CD4-positive, alpha-beta memory T cell (primary cell): ENCODE data around the gene APBA2. TPM values are rescaled to one million over a fixed set of nuclear protein-coding genes. Genes with fewer than 3 reads are reported as not detected.

Source experiments
- CTCF ChIA-PET: fragments of 350-600 bp; sonication (Branson Sonifier 250); formaldehyde crosslinking; loops from one replicate; lab custom pipeline; 2021; ENCODE audit warnings: inconsistent platforms; ENCODE audit not compliant: partially characterized antibody; lab: Charles Lee
- POLR2A ChIA-PET: fragments of 350-600 bp; sonication (Branson Sonifier 250); formaldehyde crosslinking; loops from one replicate; lab custom pipeline; 2021; ENCODE audit not compliant: partially characterized antibody; lab: Charles Lee
- DNase-seq, 5 donors: peaks; one replicate each; pipeline versions ENCODE4 v3.0.0 to v3.0.0-alpha.2; 2020 to 2022; ENCODE audit warnings: mixed read lengths in 1 of 5
- H3K27ac ChIP-seq: one replicate; pipeline ENCODE4 v1.7.0; 2013; ENCODE audit warnings: low read depth, low read length
- H3K27me3 ChIP-seq: 2 replicates; pipeline ENCODE4 v1.7.0; 2013; ENCODE audit warnings: mild to moderate bottlenecking, low read length, moderate library complexity; ENCODE audit not compliant: insufficient read depth
- H3K36me3 ChIP-seq: 2 replicates; pipeline ENCODE4 v1.7.0; 2013; ENCODE audit warnings: mild to moderate bottlenecking, low read length, moderate library complexity; ENCODE audit not compliant: insufficient read depth
- H3K4me1 ChIP-seq: 2 replicates; pipeline ENCODE4 v1.7.0; 2013; ENCODE audit warnings: mild to moderate bottlenecking, low read length, moderate library complexity; ENCODE audit not compliant: insufficient read depth
- H3K4me3 ChIP-seq, 2 donors: one replicate each; pipeline ENCODE4 v1.7.0; 2013; ENCODE audit warnings: low read length in 2 of 2, mild to moderate bottlenecking in 1 of 2
- H3K9me3 ChIP-seq, 2 donors: one replicate each; pipeline ENCODE4 v1.7.0; 2013; ENCODE audit warnings: low read length in 2 of 2, control low read depth in 1 of 2; ENCODE audit not compliant: control insufficient read depth in 1 of 2
- H3K27ac Mint-ChIP-seq, 7 donors: one replicate each; pipeline ENCODE4 v1.8.0; 2020 to 2021; ENCODE audit warnings: mixed read lengths in 7 of 7, mild to moderate bottlenecking in 6 of 7, inconsistent platforms in 3 of 7, moderate library complexity in 3 of 7
- H3K27me3 Mint-ChIP-seq, 2 donors: one replicate each; pipeline ENCODE4 v1.8.0; 2020 to 2021; ENCODE audit warnings: mixed read lengths in 2 of 2
- H3K36me3 Mint-ChIP-seq, 2 donors: one replicate each; pipeline ENCODE4 v1.8.0; 2020 to 2021; ENCODE audit warnings: mixed read lengths in 2 of 2, inconsistent platforms in 1 of 2, mild to moderate bottlenecking in 1 of 2
- H3K4me1 Mint-ChIP-seq, 4 donors: one replicate each; pipeline ENCODE4 v1.8.0; 2020 to 2021; ENCODE audit warnings: mixed read lengths in 4 of 4, mild to moderate bottlenecking in 1 of 4
- H3K4me3 Mint-ChIP-seq, 8 donors: one replicate each; pipeline ENCODE4 v1.8.0; 2020 to 2021; ENCODE audit warnings: mixed read lengths in 8 of 8, mild to moderate bottlenecking in 7 of 8, moderate library complexity in 6 of 8, inconsistent platforms in 3 of 8
- H3K9me3 Mint-ChIP-seq, 8 donors: one replicate each; pipeline ENCODE4 v1.8.0; 2020 to 2021; ENCODE audit warnings: mixed read lengths in 8 of 8, mild to moderate bottlenecking in 5 of 8, inconsistent platforms in 3 of 8, moderate library complexity in 1 of 8
- intact Hi-C: fragments of 100-400 bp; cut with micrococcal nuclease; formaldehyde crosslinking; loops from one replicate; pipeline ENCODE4 v1.15.1; 2023
- polyA plus RNA-seq, 2 donors: library from polyadenylated mRNA; unstranded; fragments of 300-500 nt; fragmentation: Illumina TruSeq; gene quantifications; one replicate each; pipeline ENCODE4 v1.2.3, GENCODE V29; 2021
- total RNA-seq, 2 experiments: library from RNA; stranded (reverse); gene quantifications; one replicate each; pipeline ENCODE4 v1.2.3, GENCODE V29; 2021

The APBA2 gene
- total and polyA plus RNA-seq, 4 experiments from 2014 or later = 11.1 to 57.3 (median 40.4) TPM

GRCh38 chr15:28948036-28948435, 62.3 kb downstream of the APBA2 start:
- POLR2A ChIA-PET = interaction anchor here (0.6 to 1.9 kb wide), 9 partner anchors 10 to 138 kb away, joined by 3 to 5 read pairs (median 3); no protein-coding TSS in a partner anchor
- no peaks in the 10 kb centered on the region for H3K27me3 Mint-ChIP-seq
- H3K36me3 Mint-ChIP-seq = peaks cover 1 to 19% of the 10 kb centered on the region in 2 donors
- peaks cover 19 to 74% (median 41%) of the 10 kb centered on the region in 4 donors for H3K4me1 Mint-ChIP-seq
- H3K4me3 Mint-ChIP-seq = peak overlapping the region in 7 of 8 donors; percentile 47 to 81 (median 77)
- Histone ChIP-seq H3K27ac (no peak overlapping the region), H3K9me3 (no peaks in the 10 kb centered on the region), H3K27me3 (no peaks in the 10 kb centered on the region), H3K36me3 (no peaks in the 10 kb centered on the region), H3K4me1 (peaks cover 38% of the 10 kb centered on the region), H3K4me3 (peak overlapping the region in 1 of 2 donors; percentile 23)
- H3K9me3 Mint-ChIP-seq = peaks cover 0 to 3% (median 0%) of the 10 kb centered on the region in 8 donors
- intact Hi-C loops = no loop called here
- DNase-seq = no peak
- peak overlapping the region in 6 of 7 donors; percentile 72 to 95 (median 86) for H3K27ac Mint-ChIP-seq
- CTCF ChIA-PET = interaction anchor here (1.2 kb wide), 1 partner anchor 60 kb away, joined by 4 read pairs; no protein-coding TSS in a partner anchor

DNA sequence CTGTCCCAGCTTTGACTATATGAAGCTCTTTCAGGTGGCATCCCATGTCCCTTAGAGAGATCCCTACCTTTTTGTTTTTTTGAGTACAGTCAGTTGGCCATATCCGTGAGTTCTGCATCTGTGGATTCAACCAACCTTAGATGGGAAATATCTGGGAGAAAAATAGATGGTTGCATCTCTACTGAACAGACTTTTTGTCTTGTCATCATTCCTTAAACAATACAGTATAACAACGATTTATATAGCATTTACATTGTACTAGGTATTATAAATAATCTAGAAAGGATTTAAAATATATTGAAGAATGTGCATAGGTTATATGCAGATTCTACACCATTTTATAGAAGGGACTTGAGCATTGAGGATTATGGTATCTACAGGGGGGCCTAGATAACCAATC, 65.1 kb downstream of the APBA2 start:
- CTCF ChIA-PET = interaction anchor here (1.0 to 1.2 kb wide), 3 partner anchors 12 to 23 kb away, joined by 3 read pairs; no protein-coding TSS in a partner anchor
- peaks cover 0 to 3% (median 0%) of the 10 kb centered on the region in 8 donors for H3K9me3 Mint-ChIP-seq

DNA sequence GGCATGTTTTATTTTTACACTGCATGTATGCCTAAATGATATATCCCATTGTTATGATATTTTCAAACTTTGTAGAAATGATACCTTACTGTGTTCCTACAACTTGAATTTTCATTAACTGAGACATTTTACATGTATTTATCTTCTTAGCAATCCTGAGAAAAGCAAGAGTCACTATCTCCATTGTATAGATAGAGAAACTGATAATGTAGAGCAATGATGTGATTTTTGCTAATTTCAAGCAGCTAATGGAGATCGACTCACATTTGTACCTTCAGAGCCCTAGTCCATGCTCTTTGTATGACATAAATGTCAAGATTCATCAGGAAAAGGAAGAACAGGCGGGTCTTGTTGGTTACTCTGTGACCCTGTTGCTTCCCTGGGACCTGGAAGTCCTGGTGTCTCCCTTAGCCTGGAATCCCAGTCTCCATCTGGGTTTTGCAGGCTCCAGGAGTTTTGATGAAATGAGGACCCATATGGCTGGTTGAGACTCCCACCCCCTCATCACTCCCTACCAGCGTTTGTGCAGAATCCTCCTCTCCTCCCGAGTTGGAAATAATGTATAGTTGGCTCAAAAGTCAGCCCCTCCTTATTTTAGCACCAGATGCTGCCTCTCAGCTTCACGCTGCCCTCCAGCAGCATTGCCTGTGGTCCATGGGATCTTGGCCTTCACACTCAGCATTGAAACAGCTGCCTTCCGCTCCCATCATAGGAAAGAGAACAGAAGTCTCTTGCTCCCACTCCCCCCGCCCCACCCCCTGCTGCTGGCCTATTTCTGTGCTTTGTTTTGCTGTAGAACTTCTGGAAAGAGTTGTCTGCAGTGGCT, 67.1 kb downstream of the APBA2 start:
- Mint-ChIP-seq H3K4me1 (peaks cover 39 to 73% (median 52%) of the 10 kb centered on the region in 4 donors), H3K27ac (peak overlapping the region in 1 of 7 donors; percentile 32), H3K36me3 (no peaks in the 10 kb centered on the region), H3K4me3 (no peak overlapping the region), H3K9me3 (peaks cover 0 to 3% (median 0%) of the 10 kb centered on the region in 8 donors), H3K27me3 (no peaks in the 10 kb centered on the region)
- Histone ChIP-seq H3K36me3 (no peaks in the 10 kb centered on the region), H3K4me1 (peaks cover 50% of the 10 kb centered on the region), H3K4me3 (no peak overlapping the region), H3K27me3 (no peaks in the 10 kb centered on the region), H3K9me3 (no peaks in the 10 kb centered on the region), H3K27ac (no peak overlapping the region)
- intact Hi-C loops = no loop called here
- POLR2A ChIA-PET = interaction anchor here (1.4 kb wide), 1 partner anchor 63 kb away, joined by 4 read pairs; no protein-coding TSS in a partner anchor
- CTCF ChIA-PET = no interaction called here
- no peak for DNase-seq

More for the DNA sequence above, 65.1 kb downstream of the APBA2 start:
- Histone ChIP-seq H3K36me3 (no peaks in the 10 kb centered on the region), H3K4me3 (no peak overlapping the region), H3K27me3 (no peaks in the 10 kb centered on the region), H3K4me1 (peaks cover 65% of the 10 kb centered on the region), H3K9me3 (no peaks in the 10 kb centered on the region), H3K27ac (no peak overlapping the region)
- peaks cover 42 to 81% (median 56%) of the 10 kb centered on the region in 4 donors for H3K4me1 Mint-ChIP-seq
- DNase-seq = no peak
- POLR2A ChIA-PET = interaction anchor here (1.3 kb wide), 1 partner anchor 12 kb away, joined by 5 read pairs; no protein-coding TSS in a partner anchor
- H3K36me3 Mint-ChIP-seq = peaks cover 0 to 4% of the 10 kb centered on the region in 2 donors
- intact Hi-C loops = no loop called here
- peak overlapping the region in 1 of 7 donors; percentile 3 for H3K27ac Mint-ChIP-seq
- H3K27me3 Mint-ChIP-seq = no peaks in the 10 kb centered on the region
- no peak overlapping the region for H3K4me3 Mint-ChIP-seq

DNA sequence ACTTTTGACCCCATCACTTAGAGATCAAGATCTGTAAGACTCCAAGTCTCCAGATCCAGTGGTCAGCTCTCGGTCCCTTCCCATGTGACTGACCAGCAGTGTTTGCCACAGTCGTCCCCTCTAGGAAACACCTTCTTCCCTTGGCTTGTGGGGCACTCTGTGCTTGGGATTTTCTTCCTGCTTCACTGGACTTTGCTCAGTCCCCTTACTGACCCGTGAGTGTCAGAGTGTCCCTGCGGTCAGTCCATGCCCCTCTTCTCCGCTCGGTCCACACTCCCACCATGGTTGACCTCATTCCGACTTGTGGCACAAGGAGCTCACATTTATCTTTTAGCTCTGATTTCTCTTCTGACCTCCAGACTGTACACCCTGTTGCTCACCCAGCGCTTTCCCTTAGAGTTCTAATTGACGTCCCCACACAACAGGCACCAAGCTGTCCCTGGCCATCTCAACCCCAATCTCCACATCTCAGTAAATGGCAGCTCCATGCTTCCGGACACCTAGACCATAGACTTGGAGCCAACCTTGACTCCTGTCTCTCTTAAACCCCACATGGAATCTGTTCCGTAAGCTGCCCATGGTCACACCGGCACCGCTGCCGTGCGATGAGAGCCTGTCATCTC, 67.9 kb downstream of the APBA2 start:
- peaks cover 42% of the 10 kb centered on the region for H3K4me1 ChIP-seq
- H3K27me3 ChIP-seq = no peaks in the 10 kb centered on the region
- no peak overlapping the region for H3K27ac ChIP-seq
- H3K36me3 Mint-ChIP-seq = no peaks in the 10 kb centered on the region
- no peak for DNase-seq
- H3K36me3 ChIP-seq = no peaks in the 10 kb centered on the region
- peaks cover 32 to 69% (median 45%) of the 10 kb centered on the region in 4 donors for H3K4me1 Mint-ChIP-seq
- CTCF ChIA-PET = interaction anchor here (0.9 to 1.4 kb wide), 3 partner anchors 18 to 21 kb away, joined by 3 to 4 read pairs (median 3); no protein-coding TSS in a partner anchor
- no peaks in the 10 kb centered on the region for H3K27me3 Mint-ChIP-seq
- no peak overlapping the region for H3K4me3 ChIP-seq
- peak overlapping the region in 2 of 8 donors; percentile 31 to 48 for H3K4me3 Mint-ChIP-seq
- peak overlapping the region in 5 of 7 donors; percentile 14 to 38 (median 24) for H3K27ac Mint-ChIP-seq
- H3K9me3 ChIP-seq = no peaks in the 10 kb centered on the region
- POLR2A ChIA-PET = interaction anchor here (1.4 kb wide), 1 partner anchor 63 kb away, joined by 4 read pairs; no protein-coding TSS in a partner anchor
- H3K9me3 Mint-ChIP-seq = peaks cover 0 to 3% (median 0%) of the 10 kb centered on the region in 8 donors
- intact Hi-C loops = no loop called here

DNA sequence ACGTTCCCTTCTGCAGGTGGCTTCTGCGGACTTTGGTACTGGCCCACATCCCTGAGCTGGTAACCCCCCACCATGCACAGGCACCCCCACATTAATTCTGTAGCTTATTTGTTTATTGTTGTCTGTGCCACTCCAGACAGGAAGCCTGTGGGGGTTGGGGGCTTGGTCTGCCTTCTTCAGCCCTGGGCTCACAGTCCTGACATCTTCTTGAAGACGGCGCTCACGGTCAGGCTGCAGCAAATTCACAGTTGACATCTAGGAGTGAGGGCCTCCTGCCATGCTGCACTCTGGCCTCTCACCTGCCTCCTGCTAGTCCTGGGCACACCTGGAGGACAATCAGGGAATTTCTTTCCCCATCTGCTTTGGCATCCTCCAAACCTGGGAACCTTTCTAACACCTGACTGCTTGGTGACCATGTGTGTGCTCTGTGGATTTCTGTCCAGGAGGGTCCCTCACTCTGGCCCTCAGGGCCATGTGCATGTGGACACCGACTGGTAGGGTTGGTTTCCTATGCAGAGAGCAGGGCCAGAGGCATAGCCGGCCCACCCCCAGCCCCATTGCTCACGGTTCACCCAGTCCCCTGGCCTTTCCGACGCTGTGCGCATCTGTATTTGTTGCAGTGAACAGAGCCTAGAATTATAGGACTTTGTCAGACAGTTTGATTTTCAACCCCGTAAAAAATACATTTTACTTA, 68.8 kb downstream of the APBA2 start:
- Histone ChIP-seq H3K9me3 (no peaks in the 10 kb centered on the region), H3K27me3 (no peaks in the 10 kb centered on the region), H3K4me1 (peaks cover 35% of the 10 kb centered on the region), H3K4me3 (no peak overlapping the region), H3K36me3 (no peaks in the 10 kb centered on the region), H3K27ac (no peak overlapping the region)
- H3K4me3 Mint-ChIP-seq = peak overlapping the region in 6 of 8 donors; percentile 18 to 68 (median 56)
- POLR2A ChIA-PET = interaction anchor here (1.2 to 1.4 kb wide), 2 partner anchors 13 to 64 kb away, joined by 4 to 5 read pairs; no protein-coding TSS in a partner anchor
- intact Hi-C loops = no loop called here
- H3K9me3 Mint-ChIP-seq = peaks cover 0 to 3% (median 0%) of the 10 kb centered on the region in 8 donors
- H3K27me3 Mint-ChIP-seq = no peaks in the 10 kb centered on the region
- H3K36me3 Mint-ChIP-seq = no peaks in the 10 kb centered on the region
- H3K27ac Mint-ChIP-seq = peak overlapping the region in 6 of 7 donors; percentile 25 to 68 (median 54)
- no peak for DNase-seq
- peaks cover 27 to 59% (median 39%) of the 10 kb centered on the region in 4 donors for H3K4me1 Mint-ChIP-seq
- CTCF ChIA-PET = interaction anchor here (0.7 to 1.4 kb wide), 6 partner anchors 14 to 33 kb away, joined by 3 to 4 read pairs (median 3); no protein-coding TSS in a partner anchor

DNA sequence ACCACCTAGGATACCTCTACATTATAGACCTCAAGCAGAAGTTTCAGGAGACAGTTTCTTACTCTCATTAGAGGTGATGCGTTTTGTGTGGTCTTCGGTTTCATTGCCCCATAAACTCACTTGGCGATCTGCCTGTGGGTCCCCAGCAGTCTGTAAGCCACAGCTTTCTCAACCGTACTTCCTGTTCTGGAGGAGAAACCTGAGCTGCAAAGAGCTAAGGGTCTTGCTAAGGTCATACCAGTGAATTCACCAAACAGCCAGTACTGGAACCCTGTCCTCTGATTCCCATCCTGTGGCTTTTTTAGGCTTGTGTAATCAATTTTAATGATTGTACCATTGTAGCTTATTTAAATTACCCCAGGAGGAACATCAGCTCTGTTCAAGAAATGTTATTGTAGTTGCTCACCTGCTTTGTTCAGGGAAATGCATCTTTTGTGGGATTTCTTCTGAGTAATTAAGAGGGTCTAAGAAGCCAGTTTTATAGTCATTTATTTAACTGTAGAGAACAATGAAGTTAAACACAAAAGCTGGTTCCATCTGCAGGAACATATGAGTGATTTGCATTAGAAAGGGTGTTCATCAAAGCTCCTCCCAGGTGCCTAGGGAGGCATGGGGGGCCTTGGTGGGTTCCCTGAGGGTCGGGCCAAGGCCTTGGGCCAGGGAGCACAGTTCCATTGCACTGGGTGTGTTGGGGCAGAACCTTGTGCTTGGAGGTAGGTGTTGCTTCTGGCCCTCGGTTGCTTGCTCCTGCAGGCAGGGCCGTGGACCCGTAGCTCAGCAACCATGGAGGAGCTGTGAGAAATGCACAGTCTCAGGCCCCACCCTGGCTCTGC, 69.6 kb downstream of the APBA2 start:
- H3K4me1 ChIP-seq = peaks cover 32% of the 10 kb centered on the region
- Mint-ChIP-seq H3K27ac (peak overlapping the region in 6 of 7 donors; percentile 25 to 84 (median 56)), H3K36me3 (no peaks in the 10 kb centered on the region), H3K9me3 (no peaks in the 10 kb centered on the region), H3K4me1 (peaks cover 23 to 53% (median 34%) of the 10 kb centered on the region in 4 donors), H3K4me3 (peak overlapping the region in 7 of 8 donors; percentile 2 to 68 (median 50)), H3K27me3 (no peaks in the 10 kb centered on the region)
- H3K4me3 ChIP-seq = no peak overlapping the region
- no peak for DNase-seq
- H3K27me3 ChIP-seq = no peaks in the 10 kb centered on the region
- H3K9me3 ChIP-seq = no peaks in the 10 kb centered on the region
- ChIA-PET CTCF (interaction anchor here (0.7 to 1.5 kb wide), 7 partner anchors 15 to 42 kb away, joined by 3 to 5 read pairs (median 3); no protein-coding TSS in a partner anchor), POLR2A (interaction anchor here (1.2 kb wide), 1 partner anchor 14 kb away, joined by 5 read pairs; no protein-coding TSS in a partner anchor)
- intact Hi-C loops = no loop called here
- H3K36me3 ChIP-seq = no peaks in the 10 kb centered on the region
- no peak overlapping the region for H3K27ac ChIP-seq
